DLD1 (cell line): ENCODE measurements around the gene LOXL4.

Source experiments
- in situ Hi-C: cut with HindIII; loops from 2 replicates; pipeline ENCODE4 v1.10.0; 2017; ENCODE audit warnings: low sequenced_read_pairs

Gene LOXL4

DNA sequence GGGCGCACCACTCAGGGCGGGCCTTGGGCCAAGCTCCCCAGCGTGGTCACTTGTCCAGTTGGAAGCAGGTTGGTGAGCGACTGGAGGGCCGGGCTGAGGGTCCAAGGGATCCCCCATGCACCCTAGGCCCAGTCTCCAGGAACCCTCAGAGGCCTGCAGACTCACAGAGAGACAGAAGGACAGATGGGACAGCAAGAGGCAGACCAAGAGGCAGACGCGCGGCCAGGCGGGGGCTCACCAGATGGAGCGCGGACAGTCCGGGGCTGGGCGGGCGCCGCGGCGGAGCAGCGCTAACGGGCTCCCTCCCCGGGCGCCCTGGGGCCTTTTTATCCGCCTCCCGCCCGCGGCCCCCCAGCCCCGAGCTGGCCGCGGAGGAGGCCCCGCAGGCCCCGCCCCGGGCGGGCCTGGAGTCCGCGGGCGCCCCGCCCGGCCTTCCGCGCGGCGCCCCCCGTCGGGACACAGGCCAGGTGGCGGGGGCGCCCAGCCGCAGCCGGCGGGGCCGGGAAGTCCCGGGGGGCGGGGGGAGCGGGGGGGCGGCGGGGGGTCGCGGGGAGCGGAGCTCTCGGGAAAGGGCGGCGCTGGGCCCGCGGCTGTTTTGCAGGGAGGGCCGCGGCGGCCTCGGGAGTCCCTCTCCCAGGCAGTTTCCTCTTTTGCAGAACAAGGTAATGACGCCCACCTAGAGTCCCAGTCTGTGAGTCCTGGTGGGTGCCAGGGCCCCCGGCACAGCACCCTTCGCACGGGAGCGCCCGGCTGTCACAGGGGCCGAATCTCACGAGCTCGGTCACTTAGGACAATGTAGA lies at the start of gene LOXL4:
LOXL4 (minus strand) TSS at position 301 of the 800 bp plus-strand sequence. CDS start 5,175 bp downstream, outside the sequence.
- in situ Hi-C loops: no loop called here

DNA sequence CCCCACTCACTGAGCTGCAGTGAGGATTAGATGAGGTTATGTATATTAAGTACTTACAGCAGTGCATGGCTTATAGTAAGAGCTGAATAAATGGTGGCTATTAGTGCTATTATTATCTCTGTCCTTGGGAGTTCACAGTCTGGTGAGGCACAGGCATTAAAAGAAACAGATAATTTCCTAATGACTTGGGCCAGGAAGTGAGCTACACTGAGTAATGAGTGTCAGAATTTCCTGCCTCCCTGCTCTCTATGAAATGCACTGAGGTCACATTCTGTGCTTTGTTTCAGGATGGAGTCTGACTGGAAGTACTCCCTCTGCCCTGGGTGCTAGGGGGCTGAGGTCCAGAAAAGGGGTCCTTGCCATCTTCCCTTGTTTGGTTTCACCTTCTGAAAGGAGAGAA lies 48.7 kb upstream of the LOXL4 start:
- in situ Hi-C loops: no loop called here

DNA sequence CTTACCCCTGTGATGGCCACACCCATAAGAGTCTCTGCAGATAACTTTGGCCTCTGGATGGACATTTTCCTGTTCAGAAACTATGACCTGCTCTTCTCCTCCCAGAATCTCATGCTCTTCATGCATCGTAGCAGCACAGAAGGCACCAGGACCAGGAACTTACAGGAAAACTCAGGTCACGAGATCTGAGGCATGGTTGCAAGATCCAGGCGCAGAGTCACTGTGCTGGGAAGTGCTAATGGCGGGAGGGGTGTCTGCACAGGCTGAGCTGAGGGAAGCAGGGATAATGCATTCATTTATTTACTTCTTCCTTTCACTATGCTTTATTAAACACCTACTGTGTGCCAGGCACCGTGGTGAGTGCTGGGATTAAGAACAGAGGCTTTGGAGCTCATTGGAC lies 48.2 kb upstream of the LOXL4 start:
- in situ Hi-C loops: no loop called here

DNA sequence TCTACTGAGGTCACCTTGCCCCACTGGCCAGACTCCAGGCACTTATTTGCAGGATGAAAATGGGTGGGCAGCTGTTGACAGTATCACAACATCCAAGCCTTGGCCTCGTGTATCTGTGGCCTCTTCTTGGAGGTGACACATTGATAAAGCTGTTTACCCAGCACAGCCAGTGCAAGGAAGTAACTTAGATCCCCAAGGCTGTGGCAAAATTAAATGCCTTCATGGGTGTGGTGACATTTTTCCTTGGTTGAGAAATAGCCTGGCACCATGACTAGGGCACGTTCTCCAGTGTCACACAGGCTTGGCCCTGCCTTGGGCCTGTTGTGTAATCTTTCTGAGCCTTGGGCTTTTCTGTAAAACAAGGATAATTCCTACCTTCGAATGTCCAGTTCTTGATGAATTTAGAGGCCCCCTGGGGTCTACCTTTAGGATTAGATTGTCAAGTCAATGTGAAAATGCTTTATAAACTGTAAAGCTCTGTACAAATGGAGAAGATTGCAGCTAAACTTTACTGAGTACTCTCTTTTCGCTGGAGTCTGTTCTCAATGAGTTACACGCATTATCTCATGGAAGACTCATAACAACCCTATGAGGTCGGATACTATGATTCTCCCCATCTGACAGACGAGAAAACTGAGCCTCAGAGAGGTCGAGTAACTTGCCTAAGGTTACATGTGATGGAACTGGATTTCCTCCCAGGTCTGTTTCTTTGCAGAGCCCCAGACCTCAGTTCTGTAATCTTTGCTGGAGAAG lies 46.7 kb upstream of the LOXL4 start:
- in situ Hi-C loops: no loop called here

DNA sequence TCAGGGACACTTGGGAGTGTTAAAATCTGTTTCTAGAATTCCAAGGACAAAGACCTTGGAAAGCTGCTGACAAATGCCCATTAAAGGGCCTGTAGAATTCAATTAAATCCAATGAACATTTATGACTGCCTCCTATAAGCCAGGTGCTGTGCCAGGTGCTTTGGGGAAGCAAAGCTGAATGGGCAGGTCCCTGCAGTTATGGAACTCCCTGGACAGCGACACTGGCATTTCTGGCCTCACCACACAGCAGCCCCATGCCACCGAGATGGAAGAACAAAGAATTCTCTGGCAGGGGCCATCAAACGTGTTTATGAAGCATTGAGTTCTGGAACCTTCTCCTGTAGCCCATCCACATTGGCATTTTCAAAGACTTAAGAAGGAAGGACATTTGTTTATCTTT lies 45.6 kb upstream of the LOXL4 start:
- in situ Hi-C loops: no loop called here

DNA sequence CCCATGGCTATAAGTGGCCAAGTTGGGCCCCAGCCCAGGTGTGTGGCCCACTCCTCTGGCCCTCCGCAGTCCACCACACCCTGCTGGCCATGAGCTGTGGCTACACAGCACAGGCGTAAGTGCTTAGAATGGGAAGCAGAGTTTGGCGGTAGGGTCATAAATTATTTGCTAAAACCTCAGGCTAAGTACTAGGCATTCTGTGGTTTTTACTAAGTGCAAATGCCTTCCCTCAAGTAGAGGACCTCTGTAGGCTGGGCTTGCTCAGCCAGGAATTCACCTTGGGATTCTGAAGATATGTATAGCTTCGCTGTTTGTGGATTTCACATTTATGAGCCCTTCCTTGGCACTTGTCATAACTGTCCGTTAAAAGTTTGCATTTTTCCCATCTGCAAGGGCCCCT lies 44.8 kb upstream of the LOXL4 start:
- in situ Hi-C loops: no loop called here

DNA sequence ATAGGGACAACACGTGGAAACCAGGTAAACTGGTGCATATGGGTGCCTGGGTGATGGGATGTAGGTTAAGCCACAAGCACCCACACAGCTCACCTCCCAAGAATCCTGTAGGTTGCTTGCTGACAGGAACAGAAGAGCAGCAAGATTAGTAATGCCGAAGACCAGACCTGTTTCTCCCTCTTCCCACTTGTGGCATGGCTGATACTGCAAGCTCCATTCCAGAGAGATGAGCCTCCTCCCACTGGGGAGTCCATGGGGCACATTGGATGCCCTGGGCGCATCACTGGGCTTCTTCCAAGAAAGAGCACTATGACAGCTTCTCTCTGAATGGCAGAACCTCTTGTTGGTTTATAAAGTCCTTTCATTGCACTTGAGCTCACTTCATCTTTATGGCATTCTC lies 44.4 kb upstream of the LOXL4 start:
- in situ Hi-C loops: no loop called here

DNA sequence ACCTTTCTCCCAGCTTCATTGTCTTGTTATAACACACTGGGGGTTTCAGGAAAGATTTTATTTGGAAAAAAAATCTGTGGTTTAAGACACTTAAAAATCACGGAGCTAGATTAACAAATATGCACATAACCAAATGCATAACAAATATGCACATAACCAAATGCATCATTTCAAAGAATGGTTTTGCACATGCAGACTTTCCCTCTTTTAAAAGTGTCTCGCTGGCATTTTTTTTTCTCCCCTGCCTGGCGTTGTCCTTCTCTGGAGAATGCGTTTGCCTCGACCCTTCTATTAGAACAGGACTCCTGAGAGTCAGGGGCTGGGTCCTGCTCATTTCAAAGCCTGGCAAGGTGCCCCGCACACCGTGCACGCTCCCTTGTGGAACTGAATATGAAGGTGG lies 42.7 kb upstream of the LOXL4 start:
- in situ Hi-C loops: no loop called here

DNA sequence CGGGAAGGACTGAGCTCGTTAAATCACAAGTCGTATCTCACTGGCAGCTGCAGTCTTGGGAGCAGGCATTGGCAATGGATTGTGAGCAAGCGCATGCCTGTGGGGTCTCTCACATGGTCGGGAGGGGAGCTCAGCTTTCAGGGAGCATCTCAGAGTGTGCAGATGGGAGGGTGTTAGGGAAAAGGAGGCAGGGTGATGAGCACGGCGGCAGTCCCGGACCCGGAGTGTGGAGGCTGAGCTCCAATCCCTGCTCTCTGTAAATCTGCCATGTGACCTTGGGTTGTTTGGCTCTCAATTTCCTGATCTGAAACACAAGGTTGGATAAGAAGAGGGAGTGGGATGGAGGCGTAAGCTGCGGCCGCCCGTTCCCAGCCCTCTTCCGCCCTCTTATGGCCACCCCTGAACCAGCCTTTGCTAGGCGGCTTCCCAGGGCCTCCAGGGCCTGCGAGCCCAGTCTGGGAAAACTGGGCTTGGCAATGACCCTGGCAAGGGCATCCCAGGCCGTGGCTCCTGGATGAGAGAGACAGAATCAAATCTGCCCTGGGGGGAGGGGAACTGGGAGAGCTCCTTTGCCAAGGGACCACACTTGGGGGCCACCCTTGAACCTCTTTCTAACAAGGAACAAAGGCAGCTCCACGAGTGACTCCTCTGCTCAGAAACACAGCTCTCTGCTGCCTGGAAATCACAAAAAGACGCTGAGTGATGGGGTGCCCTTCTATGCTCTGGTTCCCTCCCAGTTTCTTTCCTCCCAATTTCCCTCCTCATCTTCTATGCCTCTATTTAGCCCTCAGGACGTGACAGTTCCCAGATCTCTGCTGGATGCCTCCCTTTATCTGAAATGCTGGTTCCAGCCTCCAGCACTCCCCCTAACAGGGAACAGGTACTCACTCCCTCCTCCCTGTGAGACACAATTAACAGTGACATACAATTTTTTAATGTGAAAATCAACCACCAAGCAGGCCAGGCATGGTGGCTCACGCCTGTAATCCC lies 41.7 kb upstream of the LOXL4 start:
- in situ Hi-C loops: no loop called here

DNA sequence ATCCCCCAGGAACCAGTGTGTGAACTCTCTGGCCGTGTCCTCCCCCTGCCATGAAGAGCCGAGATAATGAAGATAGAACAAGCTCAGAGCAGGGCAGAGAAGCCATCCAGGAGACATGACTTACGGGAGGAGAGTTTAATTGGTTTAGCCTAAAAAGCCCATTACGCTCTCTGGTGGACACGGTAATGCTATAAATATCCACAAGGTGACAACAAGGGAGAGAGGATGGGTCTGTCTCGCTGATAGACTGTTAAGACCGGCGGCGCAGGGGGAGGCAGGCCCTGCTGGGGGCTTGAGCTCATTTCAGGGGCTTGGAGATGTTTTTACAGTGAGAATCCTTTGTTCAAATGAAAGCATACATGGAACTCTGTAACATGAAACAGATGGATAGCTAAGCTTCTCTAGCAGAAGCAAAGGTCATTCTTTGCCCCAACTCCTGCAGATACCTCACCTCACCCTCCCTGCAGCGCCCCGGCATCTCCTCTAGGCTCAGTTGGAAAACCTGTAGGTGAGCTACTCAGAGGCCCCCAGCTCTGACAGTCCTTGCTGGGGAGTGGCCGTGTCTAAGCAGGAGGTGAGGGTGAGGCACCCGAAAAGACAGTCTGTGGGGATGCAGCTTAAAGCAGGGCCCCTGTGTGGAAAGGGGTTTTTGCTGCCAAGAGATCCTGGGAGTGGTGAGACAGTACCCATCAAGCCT lies 40.8 kb upstream of the LOXL4 start:
- in situ Hi-C loops: no loop called here

DNA sequence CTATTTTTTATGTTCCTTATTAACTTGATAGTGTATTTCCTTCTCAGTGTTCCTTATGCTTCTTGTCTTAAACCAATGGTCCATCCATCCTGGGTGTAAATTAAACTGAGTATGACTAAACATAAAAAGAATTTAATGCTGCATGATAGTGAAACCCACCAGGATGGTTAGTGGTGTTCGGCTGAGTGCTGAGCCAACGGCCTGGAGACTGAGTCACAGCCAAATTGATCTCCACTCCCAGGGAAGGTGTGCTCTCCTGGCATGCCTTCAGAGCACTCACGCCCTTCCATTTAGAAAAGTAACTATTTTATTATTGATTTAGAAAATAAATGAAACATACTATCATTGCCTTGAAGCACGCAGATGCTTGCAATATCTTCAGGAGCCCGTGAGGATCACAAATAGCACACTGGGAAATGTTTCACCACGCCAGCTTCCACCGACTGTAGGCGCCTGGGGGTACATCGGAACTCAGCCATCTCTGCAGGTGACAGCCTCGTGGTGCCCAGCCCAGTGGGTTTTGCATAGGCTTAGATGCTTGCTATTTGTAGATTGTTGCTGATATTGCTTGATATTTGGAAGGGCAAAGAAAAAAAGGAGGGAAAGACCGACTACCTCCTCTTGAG lies 40.0 kb upstream of the LOXL4 start:
- in situ Hi-C loops: no loop called here

DNA sequence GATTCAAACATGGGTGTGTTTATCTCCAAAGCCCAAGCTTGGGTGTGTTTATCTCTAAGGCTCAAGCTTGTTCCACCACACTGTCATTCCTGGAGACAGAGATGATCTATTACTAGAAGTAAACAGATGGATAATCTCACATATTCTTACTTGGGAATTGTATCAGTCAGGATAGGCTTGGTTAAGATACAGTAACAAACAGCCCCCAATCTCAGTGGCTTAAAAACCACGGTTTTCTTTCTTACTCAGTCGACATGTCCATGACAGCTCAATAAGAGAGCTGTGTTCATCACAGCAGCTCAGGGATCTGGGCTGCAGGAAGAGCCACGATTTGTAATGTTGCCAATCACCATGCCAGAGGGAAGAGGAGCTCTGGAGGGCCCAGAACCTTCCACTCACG lies 38.5 kb upstream of the LOXL4 start:
- in situ Hi-C loops: no loop called here

DNA sequence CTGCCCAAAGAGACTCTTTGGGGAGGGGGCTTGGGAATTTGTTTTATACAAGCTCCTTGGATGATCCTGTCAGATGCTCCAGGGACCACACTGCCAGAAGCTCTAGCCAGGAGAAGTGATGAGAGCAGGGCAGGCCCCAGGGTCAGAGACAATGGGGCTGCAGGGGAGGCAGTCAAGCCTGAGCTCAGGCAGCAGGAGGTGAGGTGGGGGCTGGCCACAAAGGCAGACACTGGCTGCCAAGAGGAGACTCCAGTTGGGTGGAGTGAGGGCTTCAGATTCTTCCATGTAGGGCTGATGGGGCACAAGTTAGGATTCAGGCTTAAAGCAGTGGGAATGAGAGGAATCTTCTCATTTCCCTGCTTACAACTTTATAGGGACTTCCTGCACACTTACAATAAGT lies 35.6 kb upstream of the LOXL4 start:
- in situ Hi-C loops: no loop called here

DNA sequence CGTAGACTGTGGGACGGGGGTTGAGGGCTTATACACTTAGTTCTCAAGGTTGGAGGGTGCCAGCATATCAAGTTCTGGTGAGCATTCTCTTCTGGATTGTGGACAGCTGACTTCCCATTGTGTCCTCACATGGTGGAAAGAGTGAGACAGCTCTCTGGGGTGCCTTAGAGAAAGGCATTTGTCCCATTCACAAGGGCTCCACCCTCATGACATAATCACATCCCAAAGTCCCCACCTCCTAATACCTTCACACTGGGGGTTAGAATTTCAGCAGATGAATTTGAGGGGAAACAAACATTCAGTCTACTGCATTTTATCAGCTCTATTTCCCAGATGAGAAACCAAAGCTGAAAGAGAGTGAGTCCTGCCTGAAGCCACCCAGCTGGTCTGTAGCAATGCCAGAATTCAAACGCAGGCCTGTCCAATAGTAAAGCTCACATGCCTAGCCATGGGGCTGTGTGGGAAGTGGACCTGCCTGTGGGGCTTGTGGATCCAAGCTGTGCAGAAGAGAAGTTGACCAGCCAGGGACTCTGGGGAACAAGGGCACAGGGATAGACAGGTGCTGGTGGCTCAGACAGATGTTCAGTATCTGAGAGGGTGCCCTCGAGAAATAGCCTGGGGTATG lies 34.9 kb upstream of the LOXL4 start:
- in situ Hi-C loops: no loop called here

DNA sequence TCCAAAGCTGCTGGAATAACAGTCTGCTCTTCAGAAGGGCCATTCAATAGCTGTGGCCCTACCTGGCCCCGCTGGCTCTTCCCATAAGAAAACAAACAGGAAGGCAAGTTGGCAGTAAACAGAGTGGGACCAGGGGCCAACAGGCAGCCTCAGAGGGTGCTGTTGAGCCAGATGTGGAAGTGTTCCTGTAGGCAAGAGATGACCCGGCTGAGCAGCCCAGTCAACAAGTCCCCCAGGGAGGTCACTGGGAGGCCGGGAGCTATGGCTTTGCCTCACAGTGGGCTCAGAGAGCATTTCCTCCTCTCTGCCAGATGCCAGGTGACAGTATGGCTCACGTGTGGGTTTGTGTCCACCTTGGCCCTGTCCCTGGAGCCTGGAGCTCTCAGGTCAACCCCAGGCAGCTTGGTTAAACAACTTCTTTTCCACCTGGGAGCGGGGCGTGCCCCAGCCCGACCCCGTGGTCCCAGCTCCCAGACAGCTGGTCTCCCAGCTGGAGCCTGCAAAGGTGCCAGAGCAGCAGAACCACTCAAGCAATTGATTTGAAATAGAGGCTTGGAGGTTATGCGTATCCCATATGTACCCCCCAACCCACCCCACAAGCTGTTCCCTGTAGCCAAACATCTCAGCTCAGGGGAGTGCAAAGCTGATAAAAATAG lies 33.8 kb upstream of the LOXL4 start:
- in situ Hi-C loops: no loop called here

DNA sequence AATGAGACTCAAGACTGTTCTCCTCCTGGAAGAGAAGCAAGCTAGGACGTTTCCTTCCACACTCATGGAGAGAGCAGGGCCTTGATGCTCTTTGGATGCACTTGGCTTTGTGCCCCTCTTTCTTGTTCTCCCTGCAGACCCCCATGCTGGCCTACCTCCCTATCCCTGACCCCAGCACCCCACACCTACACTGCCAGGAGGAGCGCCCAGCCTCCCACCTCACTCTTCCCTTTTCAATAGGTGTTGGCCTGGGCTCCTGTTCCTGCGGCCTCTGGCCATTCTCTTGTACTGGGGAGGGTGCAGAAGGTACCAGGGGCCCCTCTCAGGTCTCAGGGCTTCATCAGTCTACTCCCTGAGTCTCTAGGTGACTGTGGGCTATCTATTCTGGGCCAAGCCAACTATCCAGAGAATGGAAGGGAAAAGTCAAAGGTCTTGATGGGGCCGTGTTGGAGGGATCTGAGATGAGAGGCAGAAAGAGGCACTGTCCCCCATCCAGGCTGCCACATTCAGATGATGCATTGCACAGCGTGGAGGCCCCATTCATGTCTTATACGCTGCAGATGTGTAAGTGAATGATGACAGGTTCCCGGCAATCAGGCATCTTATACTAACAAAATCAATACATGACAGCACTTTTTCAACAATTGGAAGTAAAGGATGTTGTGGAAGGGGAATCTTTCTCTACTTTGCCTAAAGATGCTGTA lies 32.7 kb upstream of the LOXL4 start:
- in situ Hi-C loops: no loop called here

DNA sequence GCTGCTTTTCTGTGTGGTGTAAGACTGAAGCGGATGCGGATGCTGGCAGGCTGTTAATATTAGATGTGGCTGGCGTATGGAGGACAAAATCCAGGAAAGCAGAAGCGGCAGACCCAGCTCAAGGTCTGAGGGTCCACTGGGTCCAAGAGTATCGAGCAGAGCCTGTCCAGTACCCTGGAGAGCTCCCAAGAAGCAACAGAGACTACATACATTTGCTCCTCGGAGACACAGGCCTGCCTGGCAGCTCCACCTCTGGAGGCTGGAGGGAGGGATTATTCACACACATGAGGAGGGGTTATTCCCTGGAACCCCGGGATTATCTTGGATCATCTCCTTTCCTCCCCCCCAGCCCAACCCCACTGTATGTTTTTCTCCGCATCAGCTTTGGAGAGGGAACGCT lies 31.3 kb upstream of the LOXL4 start:
- in situ Hi-C loops: no loop called here

DNA sequence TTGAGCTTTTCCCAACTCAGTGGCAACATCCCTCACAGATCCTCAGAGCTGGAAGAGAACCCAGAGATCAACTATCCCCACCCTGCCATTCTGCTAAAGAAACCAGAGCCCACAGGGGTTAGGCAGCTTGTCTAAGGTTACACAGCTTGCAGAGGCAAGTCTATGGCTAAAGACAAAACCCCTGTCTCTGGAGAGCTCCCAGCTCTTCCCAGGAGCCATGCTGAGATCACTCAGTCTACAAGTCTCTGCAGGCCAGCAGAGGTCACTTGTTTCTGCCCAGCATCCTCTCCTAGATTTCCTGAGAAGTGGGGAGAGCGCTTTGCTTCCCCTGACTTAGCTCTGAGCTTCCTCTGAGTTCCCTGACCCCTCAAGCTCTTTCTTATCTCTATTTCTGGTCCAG lies 28.5 kb upstream of the LOXL4 start:
- in situ Hi-C loops: no loop called here

DNA sequence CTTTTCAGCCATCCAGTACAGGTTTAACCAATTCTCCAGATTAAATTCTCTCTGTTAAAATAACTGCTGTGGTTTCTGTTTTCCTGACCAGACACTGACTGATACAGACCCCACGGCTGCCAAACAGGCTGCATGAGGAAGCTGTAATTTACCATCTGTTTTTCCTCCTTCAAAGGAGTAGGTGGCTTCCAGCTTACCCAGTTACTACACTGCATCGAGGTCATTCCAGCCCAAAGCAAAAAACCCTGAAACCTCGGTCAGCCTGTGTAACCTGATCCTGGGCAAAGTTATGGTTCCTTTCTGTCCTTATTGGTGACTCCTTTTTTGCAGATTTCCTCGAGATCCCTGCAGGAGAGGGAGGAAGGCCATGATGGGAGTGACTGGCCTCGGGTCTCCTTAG lies 27.9 kb upstream of the LOXL4 start:
- in situ Hi-C loops: no loop called here
